Measurements from ENCODE around the gene PEAK1.
"Not testable (repeated sequence)": the region's sequence is repeated elsewhere in the genome, so short reads cannot be mapped to it uniquely, and the experiment has no call there.

Gene PEAK1

GRCh38 chr15:77305953-77306352 lies 114.0 kb downstream of the PEAK1 start:
- no peak for DNase-seq

- no peak for DNase-seq
These were observed 123.0 kb downstream of the PEAK1 start for GRCh38 chr15:77296773-77297337.

- no peak for DNase-seq
These were observed 124.5 kb downstream of the PEAK1 start for GRCh38 chr15:77295446-77295845.

GRCh38 chr15:77292969-77293558 lies 126.8 kb downstream of the PEAK1 start:
- no peak for DNase-seq

DNA sequence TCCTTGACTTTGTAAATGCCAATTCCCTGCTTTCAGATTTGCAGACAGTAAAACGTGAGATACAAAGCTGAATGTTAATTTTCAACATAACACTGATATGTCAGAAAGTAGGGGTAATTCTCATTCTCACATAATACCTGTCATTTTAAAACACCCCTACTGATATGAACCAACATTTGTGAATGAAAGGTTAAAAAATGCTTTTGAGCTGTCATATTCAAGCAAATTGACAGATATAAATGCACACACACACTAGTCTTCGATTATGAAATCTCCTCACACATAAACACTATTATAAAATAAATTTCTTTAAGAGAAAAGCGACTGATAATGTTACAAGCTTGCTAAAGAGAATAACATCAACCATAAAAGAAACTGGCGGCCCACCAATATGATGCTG lies 128.8 kb downstream of the PEAK1 start:
- no peak for DNase-seq

GRCh38 chr15:77287385-77287784 lies 132.5 kb downstream of the PEAK1 start:
- DNase-seq, result no peak

DNA sequence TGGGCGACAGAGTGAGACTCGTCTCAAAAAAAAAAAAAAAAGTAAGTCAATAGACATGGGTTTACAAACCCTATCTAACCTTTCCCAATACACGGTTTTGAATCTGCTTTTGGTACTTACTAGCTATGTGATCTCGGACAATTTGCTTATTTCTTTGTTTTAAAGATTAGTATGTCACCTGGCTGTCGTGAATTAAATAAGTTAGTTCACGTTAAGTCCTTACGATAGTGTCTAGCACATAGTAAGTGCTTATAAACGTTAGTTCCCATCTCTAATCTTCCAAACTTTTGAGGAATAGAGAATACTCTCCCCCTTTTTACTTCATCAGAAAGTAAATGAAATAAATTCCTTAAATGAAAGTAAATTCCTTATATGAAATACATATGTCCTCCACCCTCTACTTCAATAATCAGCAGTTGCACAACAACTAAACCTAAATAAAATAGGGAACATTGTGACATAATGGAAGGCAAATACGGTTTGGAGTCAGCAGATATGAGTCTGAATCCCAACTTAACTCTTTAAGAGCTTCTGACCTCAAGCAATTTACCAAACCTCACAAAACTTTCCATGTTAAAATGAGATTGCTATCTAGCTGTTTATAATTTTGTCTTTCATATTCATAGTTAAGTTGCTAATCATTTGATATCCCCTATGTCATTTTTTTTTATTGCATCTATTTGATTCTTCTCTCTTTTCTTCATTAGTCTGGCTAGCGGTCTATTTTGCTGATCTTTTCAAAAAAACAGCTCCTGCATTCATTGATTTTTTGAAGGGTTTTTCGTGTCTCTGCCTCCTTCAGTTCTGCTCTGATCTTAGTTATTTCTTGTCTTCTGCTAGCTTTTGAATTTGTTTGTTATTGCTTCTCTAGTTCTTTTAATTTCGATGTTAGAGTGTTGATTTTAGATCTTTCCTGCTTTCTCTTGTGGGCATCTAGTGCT lies 134.6 kb downstream of the PEAK1 start:
- DNase-seq, result no peak

- no peak for DNase-seq
These were observed 137.6 kb downstream of the PEAK1 start for GRCh38 chr15:77282333-77282732.

GRCh38 chr15:77276943-77277342 lies 143.0 kb downstream of the PEAK1 start:
- DNase-seq, result no peak

DNA sequence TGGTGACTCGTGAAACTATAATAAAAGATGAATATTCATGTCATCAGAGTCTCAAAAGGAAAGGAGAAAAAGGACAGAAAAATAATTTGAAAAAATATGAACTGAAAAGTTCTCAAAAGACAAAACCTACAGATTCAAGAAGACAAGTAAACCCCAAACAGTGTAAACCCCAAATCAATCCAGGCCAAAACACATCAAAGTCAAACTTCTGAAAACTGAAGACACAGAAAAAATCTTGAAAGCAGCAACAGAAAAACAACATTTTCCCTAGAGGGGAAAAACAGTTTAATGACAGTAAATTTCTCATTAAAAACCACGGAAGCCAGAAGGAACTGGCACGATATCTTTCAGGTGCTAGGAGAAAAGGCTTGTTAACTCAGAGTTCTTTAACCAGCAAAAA lies 143.8 kb downstream of the PEAK1 start:
- no peak for DNase-seq

DNA sequence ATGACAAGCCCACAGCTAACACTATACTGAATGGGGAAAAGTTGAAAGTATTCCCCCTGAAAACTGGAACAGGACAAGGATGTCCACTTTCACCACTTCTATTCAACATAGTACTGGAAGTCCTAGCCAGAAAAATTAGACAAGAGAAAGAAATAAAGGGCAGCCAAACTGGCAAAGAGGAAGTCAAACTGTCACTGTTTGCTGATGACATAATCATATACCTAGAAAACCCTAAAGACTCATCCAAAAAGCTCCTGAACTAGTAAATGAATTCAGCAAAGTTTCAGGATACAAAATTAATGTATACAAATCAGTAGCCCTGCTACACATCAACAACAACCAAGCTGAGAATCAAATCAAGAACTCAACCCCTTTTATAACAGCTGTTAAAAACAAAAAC lies 146.8 kb downstream of the PEAK1 start:
- not testable (repeated sequence) for DNase-seq

GRCh38 chr15:77266708-77267386 lies 153.1 kb downstream of the PEAK1 start:
- DNase-seq, result no peak

DNA sequence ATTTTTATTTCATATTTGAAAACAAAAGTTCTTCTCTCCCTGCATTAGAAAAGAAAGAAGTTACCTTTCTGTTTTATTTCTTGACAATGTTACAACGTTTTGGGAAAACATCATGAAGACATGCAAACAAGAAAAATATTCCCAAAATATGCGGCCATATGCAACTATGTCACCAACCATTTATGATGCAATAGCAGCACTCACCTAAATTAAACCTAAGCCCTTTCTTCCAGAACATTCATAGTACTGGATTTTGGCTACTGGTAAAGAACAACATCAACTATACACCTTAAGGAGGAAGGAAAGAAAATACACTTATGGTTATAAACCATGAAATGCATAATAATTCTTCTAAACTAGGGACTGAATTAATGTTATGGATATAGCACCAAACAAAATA lies 164.5 kb downstream of the PEAK1 start:
- DNase-seq, result no peak

GRCh38 chr15:77251662-77252061 lies 168.2 kb downstream of the PEAK1 start:
- no peak for DNase-seq

DNA sequence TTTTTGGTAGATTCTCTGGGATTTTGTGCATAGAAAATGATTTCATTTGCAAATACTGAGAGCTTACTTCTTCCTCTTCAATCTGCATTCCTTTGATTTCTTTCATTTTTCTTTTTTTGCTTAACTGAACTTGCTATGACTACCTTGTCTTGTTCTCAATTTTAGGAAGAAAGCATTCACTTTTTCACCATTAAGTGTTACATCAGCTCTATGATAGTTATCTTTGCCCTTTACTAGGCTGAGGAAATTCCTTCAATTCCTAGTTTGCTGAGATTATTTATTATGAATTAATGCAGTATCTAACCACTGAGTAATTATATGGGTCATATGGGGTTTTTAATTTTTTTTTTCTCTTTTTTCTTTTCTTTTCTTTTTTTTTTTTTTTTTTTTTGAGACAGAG lies 172.8 kb downstream of the PEAK1 start:
- DNase-seq, result no peak

- no peak for DNase-seq
These were observed 176.0 kb downstream of the PEAK1 start for GRCh38 chr15:77243716-77244401.

DNA sequence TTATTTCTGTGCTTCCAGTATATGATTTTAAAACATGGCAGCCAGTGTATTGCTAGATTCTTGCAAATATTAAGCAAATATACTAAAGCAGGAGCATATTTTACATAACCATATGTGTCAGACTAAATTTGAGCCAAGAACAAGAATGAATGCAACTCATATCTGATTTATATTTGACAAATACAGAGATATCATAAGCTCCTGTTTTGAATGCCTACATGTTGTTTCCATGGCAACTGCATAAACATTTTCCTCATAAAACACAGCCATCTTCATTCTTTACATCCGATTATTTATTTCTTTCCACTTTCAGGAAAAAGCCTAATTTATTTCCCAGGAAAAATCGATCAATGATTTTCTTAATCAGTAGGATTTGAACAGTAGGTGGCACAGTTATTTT lies 176.8 kb downstream of the PEAK1 start:
- DNase-seq, result no peak

GRCh38 chr15:77239882-77240608 lies 179.9 kb downstream of the PEAK1 start:
- DNase-seq, result no peak

GRCh38 chr15:77235566-77235965 lies 184.3 kb downstream of the PEAK1 start:
- DNase-seq, result no peak

DNA sequence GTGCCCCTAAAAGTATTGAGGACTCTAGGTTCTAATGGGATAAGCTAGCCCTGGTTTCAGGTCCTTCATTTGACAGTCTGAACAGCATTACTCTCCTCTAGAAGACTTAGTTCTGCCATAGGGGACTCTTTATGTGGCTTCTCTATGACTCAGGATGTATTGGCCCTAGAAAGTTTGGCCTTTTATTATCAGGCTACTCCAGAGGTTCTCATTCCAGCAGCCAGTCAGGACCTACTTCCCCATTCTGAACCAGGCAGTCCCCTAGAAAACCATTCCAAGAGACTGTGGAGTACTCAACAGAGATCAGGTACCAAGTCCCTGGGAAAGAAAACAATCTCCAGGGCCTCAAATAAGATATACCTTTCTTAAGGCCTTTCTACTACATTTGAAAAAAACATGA lies 191.1 kb downstream of the PEAK1 start:
- no peak for DNase-seq

- no peak for DNase-seq
These were observed 193.3 kb downstream of the PEAK1 start for GRCh38 chr15:77226652-77227051.

DNA sequence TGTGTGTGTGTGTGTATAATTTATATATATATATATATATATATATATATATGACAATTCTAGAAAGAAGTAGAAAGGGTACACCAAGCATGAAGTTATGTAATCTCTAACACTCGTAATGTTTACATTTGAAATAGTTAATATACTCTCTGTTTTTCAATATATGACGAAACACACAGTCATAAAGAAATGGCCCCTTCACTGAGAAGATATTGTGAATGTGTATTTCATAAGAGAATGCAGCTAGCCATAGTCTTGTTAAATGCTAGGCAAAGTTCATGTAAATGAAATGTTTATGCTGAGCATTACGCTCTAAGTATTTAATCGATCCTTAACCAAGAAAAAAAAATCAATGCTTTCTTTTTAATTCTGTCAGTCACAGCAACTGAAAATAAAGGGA lies 194.3 kb downstream of the PEAK1 start:
- no peak for DNase-seq

Data from NCI-H510A treated with DMSO at 0.1 percent for 48 hours (cell line).